ENCODE data around the gene TWSG1. TPM values are rescaled to one million over a fixed set of nuclear protein-coding genes. Genes with fewer than 3 reads are reported as not detected.

The TWSG1 gene
- total RNA-seq, 1 experiment from 2014 or later, result 15.1 TPM

Other genes starting within 250 kb of the TWSG1 start
- gene NDUFV2, start 232.1 kb upstream of the TWSG1 start, total RNA-seq (2014; rRNA removed; shearing (Covaris generic)), result 189 and 220 TPM in 2 replicates
- 3.2 and 11.3 TPM in 2 replicates for gene ANKRD12, start 198.0 kb upstream of the TWSG1 start, total RNA-seq (2014; rRNA removed; shearing (Covaris generic))
- gene RALBP1, start 140.7 kb downstream of the TWSG1 start, total RNA-seq (2014; rRNA removed; shearing (Covaris generic)), result 59.1 and 74.5 TPM in 2 replicates